MM.1S (cell line): ENCODE results near the gene ABCC9.

ENCODE experiments used
- DNase-seq: peaks from one replicate; pipeline ENCODE4 v3.0.0-alpha.2; 2015
- H2AFZ ChIP-seq: fragments of 300-600 bp; sonication (generic); 2 replicates; pipeline ENCODE4 v1.6.0; 2016; ENCODE audit warnings: antibody characterized with exemption, low read length
- H3F3A ChIP-seq: fragments of 300-600 bp; sonication (generic); 2 replicates; pipeline ENCODE4 v1.6.1; 2016; ENCODE audit warnings: mild to moderate bottlenecking, antibody characterized with exemption, low read length, moderate library complexity, mixed read lengths; ENCODE audit not compliant: insufficient read depth
- H3K27ac ChIP-seq: fragments of 300-600 bp; sonication (generic); 2 replicates; pipeline ENCODE4 v1.5.1; 2016; ENCODE audit warnings: mild to moderate bottlenecking, low read length
- H3K27me3 ChIP-seq: fragments of 300-600 bp; sonication (generic); replicated peaks from 2 replicates; pipeline ENCODE4 v1.6.0; 2016; ENCODE audit warnings: low read length; ENCODE audit not compliant: insufficient read depth
- H3K36me3 ChIP-seq: fragments of 300-600 bp; sonication (generic); replicated peaks from 2 replicates; pipeline ENCODE4 v1.6.1; 2016; ENCODE audit warnings: mild to moderate bottlenecking, low read length, mixed read lengths; ENCODE audit not compliant: insufficient read depth
- H3K4me1 ChIP-seq: fragments of 300-600 bp; sonication (generic); 2 replicates; pipeline ENCODE4 v1.6.1; 2016; ENCODE audit warnings: low read length, mixed read lengths
- H3K4me2 ChIP-seq: fragments of 300-600 bp; sonication (generic); 2 replicates; pipeline ENCODE4 v1.6.0; 2016; ENCODE audit warnings: low read depth, low read length
- H3K4me3 ChIP-seq: fragments of 300-600 bp; sonication (generic); 2 replicates; pipeline ENCODE4 v1.5.1; 2016; ENCODE audit warnings: low read length, mixed read lengths
- H3K79me2 ChIP-seq: fragments of 300-600 bp; sonication (generic); 2 replicates; pipeline ENCODE4 v1.6.1; 2016; ENCODE audit warnings: mixed run types, low read length, mixed read lengths
- H3K9ac ChIP-seq: fragments of 300-600 bp; sonication (generic); 2 replicates; pipeline ENCODE4 v1.6.1; 2016; ENCODE audit warnings: low read length, mixed read lengths
- H3K9me2 ChIP-seq: fragments of 300-600 bp; sonication (generic); replicated peaks from 2 replicates; pipeline ENCODE4 v1.6.1; 2016; ENCODE audit warnings: mild to moderate bottlenecking, low read length, mixed read lengths; ENCODE audit not compliant: insufficient read depth
- H3K9me3 ChIP-seq: fragments of 300-600 bp; sonication (generic); replicated peaks from 2 replicates; pipeline ENCODE4 v1.6.1; 2016; ENCODE audit warnings: mild to moderate bottlenecking, low read length, mixed read lengths; ENCODE audit not compliant: insufficient read depth
- H4K20me1 ChIP-seq: fragments of 300-600 bp; sonication (generic); 2 replicates; pipeline ENCODE4 v1.6.1; 2016; ENCODE audit warnings: mild to moderate bottlenecking, low read length, moderate library complexity, mixed read lengths; ENCODE audit not compliant: insufficient read depth
- EZH2 ChIP-seq: fragments of 300-600 bp; sonication (generic); optimal IDR thresholded peaks from 2 replicates; pipeline ENCODE3; 2017; ENCODE audit warnings: low read depth, mild to moderate bottlenecking, antibody characterized with exemption, low read length, mixed read lengths
- EZH2phosphoT487 ChIP-seq: fragments of 300-600 bp; sonication (generic); IDR thresholded peaks from 2 replicates; pipeline ENCODE4 v1.6.1; 2018; ENCODE audit warnings: antibody characterized with exemption, low read length
- TF ChIP-seq, protein P1 (sequence below): fragments of 300-600 bp; sonication (generic); IDR thresholded peaks from 2 replicates; pipeline ENCODE4 v1.5.1; 2016; ENCODE audit warnings: antibody characterized with exemption, low read length, mixed read lengths

Gene ABCC9

DNA sequence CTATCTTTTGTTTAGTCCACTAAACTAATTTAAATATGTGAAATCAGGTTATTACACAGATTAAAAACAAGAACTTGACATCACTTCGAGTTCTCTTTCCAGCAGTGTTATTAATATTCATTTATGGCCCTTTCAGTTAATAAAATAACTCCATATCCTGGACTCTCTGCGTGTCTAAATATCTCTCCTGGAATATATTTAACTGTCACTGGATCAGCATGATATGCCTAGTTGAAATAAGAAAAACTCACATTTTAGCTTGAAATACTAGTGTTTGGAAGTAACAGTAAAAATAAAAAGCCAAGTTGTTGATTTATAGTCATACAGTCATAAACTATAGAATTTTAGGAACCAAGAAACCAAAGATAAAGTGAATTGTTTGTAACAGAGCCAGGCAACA is 45.6 kb downstream of the ABCC9 start:
- Histone ChIP-seq H3K79me2 (no peaks in the 10 kb centered on the region), H3F3A (no peaks in the 10 kb centered on the region), H3K27ac (no peak overlapping the region), H3K9me2 (no peaks in the 10 kb centered on the region), H3K9ac (no peak overlapping the region), H3K36me3 (no peaks in the 10 kb centered on the region), H3K27me3 (no peaks in the 10 kb centered on the region), H3K4me3 (no peak overlapping the region), H3K4me1 (no peaks in the 10 kb centered on the region), H4K20me1 (no peaks in the 10 kb centered on the region), H3K9me3 (no peaks in the 10 kb centered on the region), H2AFZ (no peak overlapping the region), H3K4me2 (no peak overlapping the region)
- TF ChIP-seq EZH2 (no peak), EZH2phosphoT487 (no peak)
- TF ChIP-seq, protein P1, sequence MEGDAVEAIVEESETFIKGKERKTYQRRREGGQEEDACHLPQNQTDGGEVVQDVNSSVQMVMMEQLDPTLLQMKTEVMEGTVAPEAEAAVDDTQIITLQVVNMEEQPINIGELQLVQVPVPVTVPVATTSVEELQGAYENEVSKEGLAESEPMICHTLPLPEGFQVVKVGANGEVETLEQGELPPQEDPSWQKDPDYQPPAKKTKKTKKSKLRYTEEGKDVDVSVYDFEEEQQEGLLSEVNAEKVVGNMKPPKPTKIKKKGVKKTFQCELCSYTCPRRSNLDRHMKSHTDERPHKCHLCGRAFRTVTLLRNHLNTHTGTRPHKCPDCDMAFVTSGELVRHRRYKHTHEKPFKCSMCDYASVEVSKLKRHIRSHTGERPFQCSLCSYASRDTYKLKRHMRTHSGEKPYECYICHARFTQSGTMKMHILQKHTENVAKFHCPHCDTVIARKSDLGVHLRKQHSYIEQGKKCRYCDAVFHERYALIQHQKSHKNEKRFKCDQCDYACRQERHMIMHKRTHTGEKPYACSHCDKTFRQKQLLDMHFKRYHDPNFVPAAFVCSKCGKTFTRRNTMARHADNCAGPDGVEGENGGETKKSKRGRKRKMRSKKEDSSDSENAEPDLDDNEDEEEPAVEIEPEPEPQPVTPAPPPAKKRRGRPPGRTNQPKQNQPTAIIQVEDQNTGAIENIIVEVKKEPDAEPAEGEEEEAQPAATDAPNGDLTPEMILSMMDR, result no peak
- DNase-seq, result no peak

GRCh38 chr12:21894792-21895595 is 46.2 kb downstream of the ABCC9 start:
- Histone ChIP-seq H3K9me2 (no peaks in the 10 kb centered on the region), H3K9me3 (no peaks in the 10 kb centered on the region), H3K36me3 (no peaks in the 10 kb centered on the region), H4K20me1 (no peaks in the 10 kb centered on the region), H3K27ac (no peak overlapping the region), H3K4me1 (no peaks in the 10 kb centered on the region), H2AFZ (no peak overlapping the region), H3K4me3 (no peak overlapping the region), H3K27me3 (no peaks in the 10 kb centered on the region), H3F3A (no peaks in the 10 kb centered on the region), H3K9ac (no peak overlapping the region), H3K79me2 (no peaks in the 10 kb centered on the region), H3K4me2 (no peak overlapping the region)
- DNase-seq, result no peak
- TF ChIP-seq, protein P1, result no peak
- TF ChIP-seq EZH2phosphoT487, result no peak
- no peak for TF ChIP-seq EZH2

DNA sequence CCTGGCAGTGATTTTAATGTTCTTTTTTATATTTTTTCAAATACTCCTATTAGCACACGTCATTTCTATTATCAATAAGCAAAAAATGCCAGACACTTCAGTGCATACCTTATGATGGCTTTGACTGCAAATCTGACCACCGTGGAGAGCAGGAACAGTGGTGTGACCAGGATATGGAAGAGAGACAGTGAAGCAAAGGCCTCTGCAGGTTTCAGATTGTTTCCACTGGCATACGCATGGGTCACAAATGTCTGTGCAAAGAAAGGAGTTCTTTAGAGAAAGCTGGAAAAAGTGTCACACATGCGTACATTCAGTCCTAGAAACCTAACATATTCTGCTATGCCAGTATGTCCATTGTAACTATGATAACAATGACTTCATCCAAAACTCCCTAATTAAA is 47.3 kb downstream of the ABCC9 start:
- Histone ChIP-seq H3K9ac (no peak overlapping the region), H3K9me3 (no peaks in the 10 kb centered on the region), H3K27me3 (no peaks in the 10 kb centered on the region), H3K4me2 (no peak overlapping the region), H3K4me3 (no peak overlapping the region), H3F3A (no peaks in the 10 kb centered on the region), H3K79me2 (no peaks in the 10 kb centered on the region), H3K9me2 (no peaks in the 10 kb centered on the region), H4K20me1 (no peaks in the 10 kb centered on the region), H3K4me1 (no peaks in the 10 kb centered on the region), H3K27ac (no peak overlapping the region), H3K36me3 (no peaks in the 10 kb centered on the region), H2AFZ (no peak overlapping the region)
- DNase-seq, result no peak
- TF ChIP-seq EZH2phosphoT487 (no peak), EZH2 (no peak)
- TF ChIP-seq, protein P1, result no peak
